Measurements from ENCODE around the gene PRDX5. TPM values are rescaled to one million over a fixed set of nuclear protein-coding genes. Genes with fewer than 3 reads are reported as not detected.

Gene PRDX5
- total and polyA plus RNA-seq, 4 donors: 66.8 to 201 (median 135) TPM

DNA sequence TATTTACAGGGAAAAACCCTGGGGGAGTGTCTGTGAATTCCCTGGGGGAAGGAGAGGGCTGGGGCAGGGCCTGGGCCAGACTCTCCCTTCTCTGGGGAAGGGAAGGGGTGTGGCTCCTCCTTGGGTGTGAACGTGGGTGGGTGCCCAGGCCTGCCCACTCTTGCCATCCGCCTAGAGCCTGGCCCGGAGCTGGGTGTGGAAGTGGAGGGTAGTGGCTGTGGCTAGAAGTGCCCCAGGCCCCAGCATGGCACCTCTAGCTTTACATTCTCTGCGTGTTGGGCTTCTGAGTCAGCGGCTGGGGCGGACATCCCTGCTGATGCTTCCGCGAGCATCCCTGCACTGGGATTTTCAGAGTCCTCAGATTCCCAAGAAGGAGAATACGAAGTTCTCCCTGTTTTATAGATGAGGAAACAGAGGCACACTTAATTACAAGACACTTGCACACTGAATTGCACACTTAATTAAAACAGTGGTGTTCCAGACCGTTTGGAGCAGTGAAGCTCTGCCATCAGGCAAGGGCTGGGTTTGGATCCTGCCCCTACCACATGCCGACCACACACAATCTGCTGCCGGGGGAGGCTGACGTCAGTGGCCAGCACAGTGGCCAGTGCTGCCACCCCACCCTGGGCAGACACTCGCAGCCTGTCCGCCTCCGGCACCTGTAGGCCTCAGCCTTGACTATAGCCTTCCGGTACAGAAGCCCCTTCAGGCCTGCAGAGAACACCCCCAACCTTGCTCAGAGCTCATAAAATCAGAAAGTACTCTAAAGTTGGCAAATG is 41.1 kb upstream of the PRDX5 start:
- no peak for DNase-seq (ENCODE audit: low spot score)
- peaks cover 6 to 18% (median 11%) of the 10 kb centered on the region in 4 donors for H3K4me1 ChIP-seq (ENCODE audit: control insufficient read depth in 4 of 4, insufficient read depth in 4 of 4, low read length in 3 of 4)
- 89% methylated on average over 17 of the region's 17 CpGs for WGBS
- H3K4me3 ChIP-seq (ENCODE audit: low read depth in 1 of 3, low read length in 3 of 3): no peak overlapping the region
- H3K9ac ChIP-seq (ENCODE audit: low read depth in 1 of 2, low read length in 2 of 2): no peak overlapping the region
- no peaks in the 10 kb centered on the region for H3K9me3 ChIP-seq (ENCODE audit: control insufficient read depth in 4 of 4, low read length in 3 of 4)
- TF ChIP-seq JUND (IDR thresholded peaks at IDR 0.05): no peak
- TF ChIP-seq ZBTB33 (IDR thresholded peaks at IDR 0.05): no peak
- TF ChIP-seq TAF1 (conservative IDR thresholded peaks at IDR 0.05): no peak
- no peak for TF ChIP-seq FOXA1 (IDR thresholded peaks at IDR 0.05)
- TF ChIP-seq RAD21 (IDR thresholded peaks at IDR 0.05): no peak
- TF ChIP-seq, protein P1, sequence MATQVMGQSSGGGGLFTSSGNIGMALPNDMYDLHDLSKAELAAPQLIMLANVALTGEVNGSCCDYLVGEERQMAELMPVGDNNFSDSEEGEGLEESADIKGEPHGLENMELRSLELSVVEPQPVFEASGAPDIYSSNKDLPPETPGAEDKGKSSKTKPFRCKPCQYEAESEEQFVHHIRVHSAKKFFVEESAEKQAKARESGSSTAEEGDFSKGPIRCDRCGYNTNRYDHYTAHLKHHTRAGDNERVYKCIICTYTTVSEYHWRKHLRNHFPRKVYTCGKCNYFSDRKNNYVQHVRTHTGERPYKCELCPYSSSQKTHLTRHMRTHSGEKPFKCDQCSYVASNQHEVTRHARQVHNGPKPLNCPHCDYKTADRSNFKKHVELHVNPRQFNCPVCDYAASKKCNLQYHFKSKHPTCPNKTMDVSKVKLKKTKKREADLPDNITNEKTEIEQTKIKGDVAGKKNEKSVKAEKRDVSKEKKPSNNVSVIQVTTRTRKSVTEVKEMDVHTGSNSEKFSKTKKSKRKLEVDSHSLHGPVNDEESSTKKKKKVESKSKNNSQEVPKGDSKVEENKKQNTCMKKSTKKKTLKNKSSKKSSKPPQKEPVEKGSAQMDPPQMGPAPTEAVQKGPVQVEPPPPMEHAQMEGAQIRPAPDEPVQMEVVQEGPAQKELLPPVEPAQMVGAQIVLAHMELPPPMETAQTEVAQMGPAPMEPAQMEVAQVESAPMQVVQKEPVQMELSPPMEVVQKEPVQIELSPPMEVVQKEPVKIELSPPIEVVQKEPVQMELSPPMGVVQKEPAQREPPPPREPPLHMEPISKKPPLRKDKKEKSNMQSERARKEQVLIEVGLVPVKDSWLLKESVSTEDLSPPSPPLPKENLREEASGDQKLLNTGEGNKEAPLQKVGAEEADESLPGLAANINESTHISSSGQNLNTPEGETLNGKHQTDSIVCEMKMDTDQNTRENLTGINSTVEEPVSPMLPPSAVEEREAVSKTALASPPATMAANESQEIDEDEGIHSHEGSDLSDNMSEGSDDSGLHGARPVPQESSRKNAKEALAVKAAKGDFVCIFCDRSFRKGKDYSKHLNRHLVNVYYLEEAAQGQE (IDR thresholded peaks at IDR 0.05): no peak
- TF ChIP-seq SP1 (IDR thresholded peaks at IDR 0.05): no peak
- TF ChIP-seq, protein P2, sequence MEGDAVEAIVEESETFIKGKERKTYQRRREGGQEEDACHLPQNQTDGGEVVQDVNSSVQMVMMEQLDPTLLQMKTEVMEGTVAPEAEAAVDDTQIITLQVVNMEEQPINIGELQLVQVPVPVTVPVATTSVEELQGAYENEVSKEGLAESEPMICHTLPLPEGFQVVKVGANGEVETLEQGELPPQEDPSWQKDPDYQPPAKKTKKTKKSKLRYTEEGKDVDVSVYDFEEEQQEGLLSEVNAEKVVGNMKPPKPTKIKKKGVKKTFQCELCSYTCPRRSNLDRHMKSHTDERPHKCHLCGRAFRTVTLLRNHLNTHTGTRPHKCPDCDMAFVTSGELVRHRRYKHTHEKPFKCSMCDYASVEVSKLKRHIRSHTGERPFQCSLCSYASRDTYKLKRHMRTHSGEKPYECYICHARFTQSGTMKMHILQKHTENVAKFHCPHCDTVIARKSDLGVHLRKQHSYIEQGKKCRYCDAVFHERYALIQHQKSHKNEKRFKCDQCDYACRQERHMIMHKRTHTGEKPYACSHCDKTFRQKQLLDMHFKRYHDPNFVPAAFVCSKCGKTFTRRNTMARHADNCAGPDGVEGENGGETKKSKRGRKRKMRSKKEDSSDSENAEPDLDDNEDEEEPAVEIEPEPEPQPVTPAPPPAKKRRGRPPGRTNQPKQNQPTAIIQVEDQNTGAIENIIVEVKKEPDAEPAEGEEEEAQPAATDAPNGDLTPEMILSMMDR (IDR thresholded peaks at IDR 0.05; ENCODE audit: low read depth, low read length, missing input control): no peak
- TF ChIP-seq, protein P3, sequence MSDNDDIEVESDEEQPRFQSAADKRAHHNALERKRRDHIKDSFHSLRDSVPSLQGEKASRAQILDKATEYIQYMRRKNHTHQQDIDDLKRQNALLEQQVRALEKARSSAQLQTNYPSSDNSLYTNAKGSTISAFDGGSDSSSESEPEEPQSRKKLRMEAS (IDR thresholded peaks at IDR 0.05): no peak
- H3K27me3 ChIP-seq (ENCODE audit: control insufficient read depth in 4 of 4, insufficient read depth in 4 of 4, low read length in 3 of 4): no peaks in the 10 kb centered on the region
- H3K36me3 ChIP-seq (ENCODE audit: control insufficient read depth in 4 of 4, insufficient read depth in 3 of 4, low read depth in 1 of 4, low read length in 3 of 4): peaks cover 0 to 21% (median 7%) of the 10 kb centered on the region in 4 donors
- no peak overlapping the region for H3K27ac ChIP-seq (ENCODE audit: low read depth in 1 of 2, low read length in 2 of 2)

DNA sequence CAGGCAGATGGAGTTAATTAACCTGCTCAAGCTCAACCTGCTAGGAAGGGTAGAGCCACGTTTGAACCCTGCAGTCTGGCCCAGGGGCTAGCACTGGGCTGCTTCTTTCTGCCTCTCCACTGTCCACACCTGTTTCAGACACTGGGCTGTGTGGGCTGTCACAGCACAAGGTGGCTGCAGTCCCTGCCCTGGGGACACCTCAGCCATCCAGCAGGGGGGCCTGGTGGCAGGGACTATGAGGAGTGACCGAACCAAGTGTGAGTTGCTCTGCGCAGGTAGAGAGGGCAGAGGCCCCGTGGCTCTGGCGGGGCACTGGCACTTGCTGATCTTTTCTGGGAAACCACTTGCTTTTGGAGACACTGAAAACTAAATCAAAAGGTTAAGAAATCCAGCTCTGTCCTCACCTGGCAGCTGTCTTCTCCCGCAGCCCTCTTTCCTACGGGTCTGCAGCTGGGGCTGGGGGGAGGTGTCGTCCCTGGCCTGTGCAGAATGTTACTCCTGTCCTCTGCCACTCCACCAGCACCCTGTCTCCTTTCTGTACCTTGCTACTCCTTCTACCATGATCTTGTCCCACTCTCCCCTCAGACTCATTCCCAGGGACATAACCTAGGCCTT is 39.2 kb upstream of the PRDX5 start:
- Histone ChIP-seq H3K4me3 (ENCODE audit: low read depth in 1 of 3, low read length in 3 of 3) (no peak overlapping the region), H3K36me3 (ENCODE audit: control insufficient read depth in 4 of 4, insufficient read depth in 3 of 4, low read depth in 1 of 4, low read length in 3 of 4) (peaks cover 0 to 21% (median 9%) of the 10 kb centered on the region in 4 donors), H3K27ac (ENCODE audit: low read depth in 1 of 2, low read length in 2 of 2) (no peak overlapping the region), H3K4me1 (ENCODE audit: control insufficient read depth in 4 of 4, insufficient read depth in 4 of 4, low read length in 3 of 4) (peaks cover 3 to 11% (median 6%) of the 10 kb centered on the region in 4 donors), H3K9me3 (ENCODE audit: control insufficient read depth in 4 of 4, low read length in 3 of 4) (no peaks in the 10 kb centered on the region), H3K27me3 (ENCODE audit: control insufficient read depth in 4 of 4, insufficient read depth in 4 of 4, low read length in 3 of 4) (no peaks in the 10 kb centered on the region), H3K9ac (ENCODE audit: low read depth in 1 of 2, low read length in 2 of 2) (no peak overlapping the region)
- DNase-seq (ENCODE audit: low spot score): no peak
- WGBS: 91% methylated on average over 8 of the region's 8 CpGs
- TF ChIP-seq FOXA1 (IDR thresholded peaks at IDR 0.05): no peak
- TF ChIP-seq, protein P4, sequence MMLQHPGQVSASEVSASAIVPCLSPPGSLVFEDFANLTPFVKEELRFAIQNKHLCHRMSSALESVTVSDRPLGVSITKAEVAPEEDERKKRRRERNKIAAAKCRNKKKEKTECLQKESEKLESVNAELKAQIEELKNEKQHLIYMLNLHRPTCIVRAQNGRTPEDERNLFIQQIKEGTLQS (IDR thresholded peaks at IDR 0.05): no peak
- TF ChIP-seq SP1 (IDR thresholded peaks at IDR 0.05): no peak
- TF ChIP-seq ZBTB33 (IDR thresholded peaks at IDR 0.05): no peak
- TF ChIP-seq, protein P1 (IDR thresholded peaks at IDR 0.05): no peak
- no peak for TF ChIP-seq FOXA2 (IDR thresholded peaks at IDR 0.05)
- TF ChIP-seq NR2F2 (IDR thresholded peaks at IDR 0.05): no peak
- TF ChIP-seq HNF4A (conservative IDR thresholded peaks at IDR 0.05): no peak
- TF ChIP-seq YY1 (IDR thresholded peaks at IDR 0.05): no peak
- no peak for TF ChIP-seq GABPA (IDR thresholded peaks at IDR 0.05 in 1 of 2, conservative IDR thresholded peaks at IDR 0.05 in 1 of 2)
- no peak for TF ChIP-seq RXRA (IDR thresholded peaks at IDR 0.05)
- no peak for TF ChIP-seq TAF1 (conservative IDR thresholded peaks at IDR 0.05)
